B cell (primary cell): ENCODE measurements around the gene SYNJ1. TPM values are rescaled to one million over a fixed set of nuclear protein-coding genes. Genes with fewer than 3 reads are reported as not detected.

Experiments
- ATAC-seq: fragments of 200-7000 bp; cut with Tn5 transposase; one replicate; pipeline ENCODE4 v1.10.0; 2021; ENCODE audit warnings: low read depth, mild to moderate bottlenecking, moderate number of reproducible peaks, moderate library complexity
- CTCF ChIA-PET: fragments of 350-600 bp; sonication (Branson Sonifier 250); formaldehyde crosslinking; loops from one replicate; lab custom pipeline; 2021; ENCODE audit warnings: antibody characterized with exemption, inconsistent platforms; lab: Charles Lee
- POLR2A ChIA-PET: fragments of 350-600 bp; sonication (Branson Sonifier 250); formaldehyde crosslinking; loops from one replicate; lab custom pipeline; 2021; ENCODE audit warnings: antibody characterized with exemption; lab: Charles Lee
- DNase-seq: peaks from one replicate; pipeline ENCODE4 v3.0.0; 2013
- H2AFZ ChIP-seq: 2 replicates; pipeline ENCODE4 v1.6.1; 2012; ENCODE audit warnings: mild to moderate bottlenecking, low read depth, low read length; ENCODE audit not compliant: insufficient read depth, poor library complexity, severe bottlenecking
- H3K27ac ChIP-seq, 2 donors: 1 replicate in 1 of 2; 2 replicates in 1 of 2; pipeline ENCODE4 v1.5.1; 2012 to 2013; ENCODE audit warnings: low read length in 2 of 2, mild to moderate bottlenecking in 2 of 2, moderate library complexity in 1 of 2
- H3K27me3 ChIP-seq, 4 experiments: fragments of 200-600 bp in 1 of 4; sonication (generic) in 1 of 4; replicated peaks in 1 of 4; 1 replicate in 2 of 4; 2 replicates in 2 of 4; pipeline versions ENCODE4 v1.6.1 to v1.7.0; 2013 to 2016; ENCODE audit warnings: low read length in 3 of 4, mild to moderate bottlenecking in 2 of 4, mixed read lengths in 1 of 4, moderate library complexity in 1 of 4; ENCODE audit not compliant: insufficient read depth in 4 of 4, control insufficient read depth in 3 of 4; ENCODE audit errors: control extremely low read depth in 1 of 4
- H3K36me3 ChIP-seq, 2 experiments: replicated peaks in 1 of 2; 1 replicate in 1 of 2; 2 replicates in 1 of 2; pipeline versions ENCODE4 v1.6.1 to v1.7.1; 2013; ENCODE audit warnings: low read length in 1 of 2; ENCODE audit not compliant: insufficient read depth in 2 of 2, control insufficient read depth in 1 of 2; ENCODE audit errors: control extremely low read depth in 1 of 2, extremely low read depth in 1 of 2
- H3K4me1 ChIP-seq, 2 donors: fragments of 200-600 bp in 1 of 2; sonication (generic) in 1 of 2; 1 replicate in 1 of 2; 2 replicates in 1 of 2; pipeline versions ENCODE4 v1.5.1 to v1.6.1; 2013 to 2017; ENCODE audit warnings: low read length in 2 of 2; ENCODE audit not compliant: control insufficient read depth in 2 of 2, insufficient read depth in 2 of 2
- H3K4me2 ChIP-seq: replicated peaks from 2 replicates; pipeline ENCODE3; 2012; ENCODE audit warnings: mild to moderate bottlenecking, low read depth, low read length; ENCODE audit not compliant: poor library complexity, severe bottlenecking
- H3K4me3 ChIP-seq, 5 experiments: fragments of 200-600 bp in 1 of 5; sonication (generic) in 1 of 5; 1 replicate in 3 of 5; 2 replicates in 2 of 5; pipeline versions ENCODE4 v1.5.1 to v1.7.0; 2011 to 2016; ENCODE audit warnings: low read length in 4 of 5, mild to moderate bottlenecking in 4 of 5, low read depth in 2 of 5, control low read depth in 1 of 5, moderate library complexity in 1 of 5; ENCODE audit not compliant: insufficient read depth in 1 of 5; ENCODE audit errors: control extremely low read depth in 1 of 5, extremely low read depth in 1 of 5
- H3K79me2 ChIP-seq: fragments of 200-600 bp; sonication (generic); one replicate; pipeline ENCODE4 v1.6.0; 2016; ENCODE audit warnings: low read length; ENCODE audit not compliant: control insufficient read depth, insufficient read depth
- H3K9ac ChIP-seq: fragments of 200-600 bp; sonication (generic); 2 replicates; pipeline ENCODE4 v1.6.1; 2017; ENCODE audit warnings: mild to moderate bottlenecking, low read length, moderate library complexity
- H3K9me3 ChIP-seq, 3 donors: one replicate each; pipeline versions ENCODE4 v1.6.1 to v1.7.1; 2013; ENCODE audit warnings: low read length in 2 of 3; ENCODE audit not compliant: control insufficient read depth in 2 of 3, insufficient read depth in 1 of 3; ENCODE audit errors: control extremely low read depth in 1 of 3
- H4K20me1 ChIP-seq: 2 replicates; pipeline ENCODE4 v1.6.0; 2012; ENCODE audit warnings: mild to moderate bottlenecking, low read length; ENCODE audit not compliant: insufficient read depth, control insufficient read depth, poor library complexity, severe bottlenecking
- H3K27ac Mint-ChIP-seq: one replicate; pipeline ENCODE4 v1.8.0; 2021; ENCODE audit warnings: mixed read lengths
- H3K27me3 Mint-ChIP-seq: one replicate; pipeline ENCODE4 v1.8.0; 2021; ENCODE audit warnings: mixed read lengths
- H3K4me1 Mint-ChIP-seq: one replicate; pipeline ENCODE4 v1.8.0; 2021; ENCODE audit warnings: mixed read lengths
- H3K4me3 Mint-ChIP-seq: one replicate; pipeline ENCODE4 v1.8.0; 2021; ENCODE audit warnings: mixed read lengths
- H3K9me3 Mint-ChIP-seq: one replicate; pipeline ENCODE4 v1.8.0; 2022; ENCODE audit warnings: mixed read lengths; ENCODE audit not compliant: insufficient read depth
- CTCF ChIP-seq: fragments of 200-600 bp; IDR thresholded peaks from one replicate; pipeline ENCODE4 v1.8.0; 2022; ENCODE audit warnings: antibody characterized with exemption, mild to moderate bottlenecking
- EZH2 ChIP-seq: IDR thresholded peaks from 2 replicates; pipeline ENCODE4 v1.6.1; 2012; ENCODE audit warnings: borderline replicate concordance, low read depth, mild to moderate bottlenecking, moderate library complexity, low read length; ENCODE audit not compliant: insufficient read depth, poor library complexity, severe bottlenecking
- WGBS: methylation state at CpG from one replicate; pipeline ENCODE4 v1.1.5; 2013; ENCODE audit warnings: missing lambda C conversion rate; ENCODE audit not compliant: insufficient coverage; 5-methylcytosine and 5-hydroxymethylcytosine counted together
- intact Hi-C: fragments of 100-400 bp; cut with micrococcal nuclease; formaldehyde crosslinking; loops from one replicate; pipeline ENCODE4 v1.10.0; 2022
- polyA plus RNA-seq: library from polyadenylated mRNA; depleted of rRNA; stranded (reverse); fragments of >200 nt; gene quantifications from 2 replicates; pipeline ENCODE4 v1.2.3, GENCODE V29; 2012
- total RNA-seq, 2 donors: library from RNA; stranded (reverse); fragments of 120-200 nt in 1 of 2; gene quantifications; 1 replicate in 1 of 2; 2 replicates in 1 of 2; pipeline versions ENCODE4 v1.2.3 to v1.2.4, GENCODE V29; 2013 to 2022

The SYNJ1 gene
- total and polyA plus RNA-seq, 2 donors (not counting 1 experiment from before 2014, with no cell fraction given): 2.2 to 9.4 TPM

- H3K27ac ChIP-seq: no peak overlapping the region
- ChIA-PET POLR2A (no interaction called here), CTCF (no interaction called here)
- no peaks in the 10 kb centered on the region for H3K27me3 Mint-ChIP-seq
- H3K9me3 Mint-ChIP-seq: no peaks in the 10 kb centered on the region
- H3K4me1 Mint-ChIP-seq: no peaks in the 10 kb centered on the region
- no peaks in the 10 kb centered on the region for H3K79me2 ChIP-seq
- H2AFZ ChIP-seq: no peak overlapping the region
- H3K9ac ChIP-seq: no peak overlapping the region
- H3K36me3 ChIP-seq: peaks cover 1 to 69% of the 10 kb centered on the region in 2 experiments
- H4K20me1 ChIP-seq: no peaks in the 10 kb centered on the region
- ATAC-seq (no peak), DNase-seq (no peak)
- H3K4me3 Mint-ChIP-seq: no peak overlapping the region
- no peak overlapping the region for H3K4me2 ChIP-seq
- no peaks in the 10 kb centered on the region for H3K9me3 ChIP-seq
- no peaks in the 10 kb centered on the region for H3K27me3 ChIP-seq
- intact Hi-C loops: no loop called here
- H3K27ac Mint-ChIP-seq: no peak overlapping the region
- no peak overlapping the region for H3K4me3 ChIP-seq
- TF ChIP-seq CTCF (no peak), EZH2 (no peak)
- no peaks in the 10 kb centered on the region for H3K4me1 ChIP-seq
Measured at GRCh38 chr21:32749662-32750061, 21.8 kb upstream of the SYNJ1 start.

GRCh38 chr21:32748529-32748928 lies 20.7 kb upstream of the SYNJ1 start:
- no peaks in the 10 kb centered on the region for H3K4me1 ChIP-seq
- H3K9ac ChIP-seq: no peak overlapping the region
- peaks cover 1 to 65% of the 10 kb centered on the region in 2 experiments for H3K36me3 ChIP-seq
- no peaks in the 10 kb centered on the region for H3K27me3 ChIP-seq
- H3K79me2 ChIP-seq: no peaks in the 10 kb centered on the region
- H4K20me1 ChIP-seq: no peaks in the 10 kb centered on the region
- H3K4me1 Mint-ChIP-seq: no peaks in the 10 kb centered on the region
- H3K27ac ChIP-seq: no peak overlapping the region
- TF ChIP-seq CTCF (no peak), EZH2 (no peak)
- no peaks in the 10 kb centered on the region for H3K27me3 Mint-ChIP-seq
- no peak overlapping the region for H2AFZ ChIP-seq
- DNase-seq: no peak
- H3K9me3 Mint-ChIP-seq: no peaks in the 10 kb centered on the region
- intact Hi-C loops: no loop called here
- no peak for ATAC-seq
- no peak overlapping the region for H3K4me2 ChIP-seq
- ChIA-PET POLR2A (interaction anchor here (0.5 to 1.0 kb wide), 3 partner anchors 13 to 719 kb away, joined by 3 read pairs; partner anchors contain the start of gene CFAP298), CTCF (no interaction called here)
- no peaks in the 10 kb centered on the region for H3K9me3 ChIP-seq
- no peak overlapping the region for H3K4me3 ChIP-seq
- WGBS: no CpG with 5 or more reads among the region's 5 CpGs
- no peak overlapping the region for H3K27ac Mint-ChIP-seq
- no peak overlapping the region for H3K4me3 Mint-ChIP-seq
